ENCODE measurements around the gene ATP1A4.
A peak's percentile ranks its signal among the peaks of the same experiment; 100 is the strongest.

Gene ATP1A4

GRCh38 chr1:160208557-160209320 lies 57.3 kb downstream of the ATP1A4 start:
- peak overlapping the region; percentile 40 to 74 (median 50) for H3K27ac Mint-ChIP-seq
- TF ChIP-seq, protein P1, sequence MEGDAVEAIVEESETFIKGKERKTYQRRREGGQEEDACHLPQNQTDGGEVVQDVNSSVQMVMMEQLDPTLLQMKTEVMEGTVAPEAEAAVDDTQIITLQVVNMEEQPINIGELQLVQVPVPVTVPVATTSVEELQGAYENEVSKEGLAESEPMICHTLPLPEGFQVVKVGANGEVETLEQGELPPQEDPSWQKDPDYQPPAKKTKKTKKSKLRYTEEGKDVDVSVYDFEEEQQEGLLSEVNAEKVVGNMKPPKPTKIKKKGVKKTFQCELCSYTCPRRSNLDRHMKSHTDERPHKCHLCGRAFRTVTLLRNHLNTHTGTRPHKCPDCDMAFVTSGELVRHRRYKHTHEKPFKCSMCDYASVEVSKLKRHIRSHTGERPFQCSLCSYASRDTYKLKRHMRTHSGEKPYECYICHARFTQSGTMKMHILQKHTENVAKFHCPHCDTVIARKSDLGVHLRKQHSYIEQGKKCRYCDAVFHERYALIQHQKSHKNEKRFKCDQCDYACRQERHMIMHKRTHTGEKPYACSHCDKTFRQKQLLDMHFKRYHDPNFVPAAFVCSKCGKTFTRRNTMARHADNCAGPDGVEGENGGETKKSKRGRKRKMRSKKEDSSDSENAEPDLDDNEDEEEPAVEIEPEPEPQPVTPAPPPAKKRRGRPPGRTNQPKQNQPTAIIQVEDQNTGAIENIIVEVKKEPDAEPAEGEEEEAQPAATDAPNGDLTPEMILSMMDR (IDR thresholded peaks at IDR 0.05; ENCODE audit: unreplicated experiment in 3 of 3) = no peak
- peaks cover 63% of the 10 kb centered on the region for H3K4me1 Mint-ChIP-seq

GRCh38 chr1:160209321-160210046 lies 58.1 kb downstream of the ATP1A4 start:
- H3K27ac Mint-ChIP-seq = peak overlapping the region; percentile 40 to 74 (median 50)
- no peaks in the 10 kb centered on the region for H3K27me3 Mint-ChIP-seq (ENCODE audit: low read depth)
- peak overlapping the region; percentile 3 to 51 (median 45) for H3K4me3 Mint-ChIP-seq
- no peaks in the 10 kb centered on the region for H3K9me3 Mint-ChIP-seq
- TF ChIP-seq, protein P1 (IDR thresholded peaks at IDR 0.05; ENCODE audit: unreplicated experiment in 3 of 3) = no peak
- peaks cover 55% of the 10 kb centered on the region for H3K4me1 Mint-ChIP-seq
- peaks cover 55% of the 10 kb centered on the region for H3K36me3 Mint-ChIP-seq (ENCODE audit: low read depth)

More at GRCh38 chr1:160208557-160209320, 57.3 kb downstream of the ATP1A4 start:
- peaks cover 48% of the 10 kb centered on the region for H3K36me3 Mint-ChIP-seq (ENCODE audit: low read depth)
- H3K4me3 Mint-ChIP-seq = peak overlapping the region; percentile 34 to 51 (median 45)
- H3K27me3 Mint-ChIP-seq (ENCODE audit: low read depth) = no peaks in the 10 kb centered on the region
- no peaks in the 10 kb centered on the region for H3K9me3 Mint-ChIP-seq

DNA sequence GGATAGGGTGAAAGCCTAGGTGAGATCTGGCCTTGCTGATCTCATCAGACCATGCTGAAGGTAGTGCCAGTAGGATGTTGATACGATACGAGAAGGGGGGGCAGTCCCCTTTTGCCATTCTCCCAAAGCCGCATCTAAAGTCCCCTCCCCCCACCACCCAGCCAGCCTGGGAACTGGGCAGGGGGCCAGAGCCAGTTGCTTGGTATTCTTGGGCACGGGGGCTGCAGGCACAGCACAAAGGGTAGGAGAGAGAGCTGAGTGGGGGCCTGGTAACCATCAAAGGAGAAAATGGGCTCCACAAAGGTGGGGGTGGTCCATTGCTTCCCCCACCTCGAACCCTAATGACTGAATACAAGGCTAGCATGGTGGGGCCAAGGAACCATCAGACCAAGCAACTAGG lies 59.2 kb downstream of the ATP1A4 start:
- Mint-ChIP-seq H3K4me3 (no peak overlapping the region), H3K27ac (peak overlapping the region; percentile 21 to 74 (median 39)), H3K27me3 (ENCODE audit: low read depth) (no peaks in the 10 kb centered on the region), H3K4me1 (peaks cover 53% of the 10 kb centered on the region), H3K9me3 (no peaks in the 10 kb centered on the region), H3K36me3 (ENCODE audit: low read depth) (peaks cover 66% of the 10 kb centered on the region)
- TF ChIP-seq, protein P1 (IDR thresholded peaks at IDR 0.05; ENCODE audit: unreplicated experiment in 3 of 3) = no peak

GRCh38 chr1:160211046-160211790 lies 59.8 kb downstream of the ATP1A4 start:
- TF ChIP-seq, protein P1 (IDR thresholded peaks at IDR 0.05; ENCODE audit: unreplicated experiment in 3 of 3) = no peak
- Mint-ChIP-seq H3K4me3 (no peak overlapping the region), H3K27me3 (ENCODE audit: low read depth) (no peaks in the 10 kb centered on the region), H3K27ac (no peak overlapping the region), H3K9me3 (no peaks in the 10 kb centered on the region), H3K36me3 (ENCODE audit: low read depth) (peaks cover 73% of the 10 kb centered on the region), H3K4me1 (peaks cover 51% of the 10 kb centered on the region)

DNA sequence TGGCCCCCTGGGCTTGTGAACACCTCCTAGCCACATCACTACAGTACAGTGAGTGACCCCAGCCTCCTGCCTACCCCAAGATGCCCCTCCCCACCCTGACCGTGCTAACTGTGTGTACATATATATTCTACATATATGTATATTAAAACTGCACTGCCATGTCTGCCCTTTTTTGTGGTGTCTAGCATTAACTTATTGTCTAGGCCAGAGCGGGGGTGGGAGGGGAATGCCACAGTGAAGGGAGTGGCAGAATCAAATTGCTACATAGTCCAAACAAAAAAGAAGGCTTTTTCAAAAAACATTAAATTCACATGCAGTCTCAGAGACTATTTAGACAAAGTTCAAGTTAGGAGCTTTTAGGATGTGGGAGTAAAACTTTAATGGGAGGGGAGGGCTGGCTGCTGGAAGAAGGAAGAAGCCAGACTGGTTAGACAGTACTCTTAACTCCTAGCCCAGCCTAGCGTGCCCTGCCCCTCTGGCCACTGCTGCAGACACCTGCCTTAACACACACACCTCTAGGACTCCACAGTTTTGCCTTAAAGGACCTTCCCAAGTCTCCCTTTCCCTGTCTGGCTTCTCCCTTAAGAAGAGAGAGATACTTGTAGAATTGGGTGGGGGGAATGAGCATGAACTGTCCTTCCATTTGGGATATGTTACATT lies 63.2 kb downstream of the ATP1A4 start:
- TF ChIP-seq, protein P1 (IDR thresholded peaks at IDR 0.05; ENCODE audit: unreplicated experiment in 3 of 3) = no peak
- H3K36me3 Mint-ChIP-seq (ENCODE audit: low read depth) = peaks cover 85% of the 10 kb centered on the region
- H3K4me3 Mint-ChIP-seq = peak overlapping the region in 1 of 3 experiments; percentile 18
- no peaks in the 10 kb centered on the region for H3K9me3 Mint-ChIP-seq
- H3K4me1 Mint-ChIP-seq = peaks cover 45% of the 10 kb centered on the region
- no peaks in the 10 kb centered on the region for H3K27me3 Mint-ChIP-seq (ENCODE audit: low read depth)
- peak overlapping the region; percentile 70 to 84 (median 81) for H3K27ac Mint-ChIP-seq

All from nephron (organoid).